Liver (tissue), 9 donors: Measurements from ENCODE around the gene ADGRV1. TPM values are rescaled to one million over a fixed set of nuclear protein-coding genes. Genes with fewer than 3 reads are reported as not detected.
"Not testable (repeated sequence)": the region's sequence is repeated elsewhere in the genome, so short reads cannot be mapped to it uniquely, and the experiment has no call there.

Experiments
- DNase-seq: peaks from one replicate; pipeline ENCODE4 v3.0.0-alpha.2; 2017; ENCODE audit warnings: low spot score
- H3K27ac ChIP-seq, 2 donors: one replicate each; pipeline ENCODE4 v1.7.0; 2013; ENCODE audit warnings: inconsistent platforms in 2 of 2, low read length in 2 of 2, control low read depth in 1 of 2, low read depth in 1 of 2, mild to moderate bottlenecking in 1 of 2
- H3K27me3 ChIP-seq, 4 donors: one replicate each; pipeline versions ENCODE4 v1.6.1 to v1.7.0; 2013; ENCODE audit warnings: low read length in 3 of 4, inconsistent platforms in 1 of 4, mild to moderate bottlenecking in 1 of 4, moderate library complexity in 1 of 4; ENCODE audit not compliant: control insufficient read depth in 4 of 4, insufficient read depth in 4 of 4
- H3K36me3 ChIP-seq, 4 donors: one replicate each; pipeline versions ENCODE4 v1.6.1 to v1.7.0; 2013; ENCODE audit warnings: low read length in 3 of 4, mild to moderate bottlenecking in 3 of 4, low read depth in 1 of 4, moderate library complexity in 1 of 4; ENCODE audit not compliant: control insufficient read depth in 4 of 4, insufficient read depth in 3 of 4
- H3K4me1 ChIP-seq, 4 donors: one replicate each; pipeline versions ENCODE4 v1.6.1 to v1.7.0; 2013; ENCODE audit warnings: low read length in 3 of 4, mild to moderate bottlenecking in 3 of 4, moderate library complexity in 1 of 4; ENCODE audit not compliant: control insufficient read depth in 4 of 4, insufficient read depth in 4 of 4
- H3K4me3 ChIP-seq, 3 donors: one replicate each; pipeline versions ENCODE4 v1.6.1 to v1.7.0; 2013; ENCODE audit warnings: low read length in 3 of 3, control low read depth in 1 of 3, low read depth in 1 of 3, mild to moderate bottlenecking in 1 of 3
- H3K9ac ChIP-seq, 2 donors: one replicate each; pipeline ENCODE4 v1.7.0; 2013; ENCODE audit warnings: low read length in 2 of 2, mild to moderate bottlenecking in 2 of 2, moderate library complexity in 2 of 2, control low read depth in 1 of 2, low read depth in 1 of 2
- H3K9me3 ChIP-seq, 4 donors: one replicate each; pipeline versions ENCODE4 v1.6.1 to v1.7.0; 2013; ENCODE audit warnings: low read length in 3 of 4; ENCODE audit not compliant: control insufficient read depth in 4 of 4
- CTCF ChIP-seq: fragments of 150-350 bp; IDR thresholded peaks from 2 replicates; pipeline ENCODE4 v1.5.1; 2017; ENCODE audit warnings: improper control_type of control experiment, low read depth, low read length; ENCODE audit not compliant: missing input control
- EGR1 ChIP-seq, 2 donors: IDR thresholded peaks; 2 replicates each; pipeline ENCODE4 v1.6.1; 2016 to 2018; ENCODE audit warnings: antibody characterized with exemption in 2 of 2, low read depth in 2 of 2
- FOXA1 ChIP-seq: IDR thresholded peaks from 2 replicates; pipeline ENCODE4 v1.6.1; 2016; ENCODE audit warnings: antibody characterized with exemption
- FOXA2 ChIP-seq: IDR thresholded peaks from 2 replicates; pipeline ENCODE4 v1.6.1; 2016; ENCODE audit warnings: antibody characterized with exemption
- GABPA ChIP-seq, 2 donors: IDR thresholded peaks in 1 of 2; conservative IDR thresholded peaks in 1 of 2; 2 replicates each; pipeline ENCODE4 v1.6.1; 2016; ENCODE audit warnings: antibody characterized with exemption in 2 of 2, mild to moderate bottlenecking in 1 of 2, moderate library complexity in 1 of 2
- HNF4G ChIP-seq: IDR thresholded peaks from 2 replicates; pipeline ENCODE4 v1.6.1; 2016; ENCODE audit warnings: antibody characterized with exemption
- JUND ChIP-seq, 2 donors: IDR thresholded peaks; 2 replicates each; pipeline ENCODE4 v1.6.1; 2016; ENCODE audit warnings: antibody characterized with exemption in 2 of 2
- RXRA ChIP-seq, 2 donors: IDR thresholded peaks; 2 replicates each; pipeline ENCODE4 v1.6.1; 2017 to 2018; ENCODE audit warnings: antibody characterized with exemption in 2 of 2, mild to moderate bottlenecking in 1 of 2
- TAF1 ChIP-seq: conservative IDR thresholded peaks from 2 replicates; pipeline ENCODE4 v1.6.1; 2016; ENCODE audit warnings: antibody characterized with exemption, mild to moderate bottlenecking
- WGBS: extraction: QIAGEN DNeasy Blood & Tissue Kit; methylation state at CpG from one replicate; pipeline ENCODE4 v1.1.7; 2013; 5-methylcytosine and 5-hydroxymethylcytosine counted together
- polyA plus RNA-seq, 2 donors: library from polyadenylated mRNA; stranded (reverse) in 1 of 2; unstranded in 1 of 2; fragments of 200-250 nt in 1 of 2; fragments of >200 nt in 1 of 2; fragmentation: Nextera tagmentation in 1 of 2; extraction: Ambion mirVana in 1 of 2; gene quantifications; one replicate each; pipeline versions ENCODE4 v1.2.1 to v1.2.3, GENCODE V29; 2013 to 2015
- total RNA-seq, 2 donors: library from RNA; depleted of rRNA; stranded (reverse); fragments of >200 nt; gene quantifications; one replicate each; pipeline ENCODE4 v1.2.3, GENCODE V29; 2014
- TF ChIP-seq, protein P1 (sequence below): IDR thresholded peaks from 2 replicates; pipeline ENCODE4 v1.6.1; 2016; ENCODE audit warnings: antibody characterized with exemption
- TF ChIP-seq, protein P2 (sequence below): IDR thresholded peaks from 2 replicates; pipeline ENCODE4 v1.6.1; 2016; ENCODE audit warnings: antibody characterized with exemption, mild to moderate bottlenecking
- TF ChIP-seq, protein P3 (sequence below): IDR thresholded peaks from 2 replicates; pipeline ENCODE4 v1.6.1; 2016; ENCODE audit warnings: antibody characterized with exemption
- TF ChIP-seq, protein P4 (sequence below): IDR thresholded peaks from 2 replicates; pipeline ENCODE4 v1.6.1; 2016; ENCODE audit warnings: antibody characterized with exemption
- donor health status: healthy.
- donor health status: healthy.
- donor health status: healthy.
- donor health status: healthy.
- donor health status: healthy.

ADGRV1 gene
- total and polyA plus RNA-seq, 4 donors: 5.1 to 15.5 (median 9.6) TPM

DNA sequence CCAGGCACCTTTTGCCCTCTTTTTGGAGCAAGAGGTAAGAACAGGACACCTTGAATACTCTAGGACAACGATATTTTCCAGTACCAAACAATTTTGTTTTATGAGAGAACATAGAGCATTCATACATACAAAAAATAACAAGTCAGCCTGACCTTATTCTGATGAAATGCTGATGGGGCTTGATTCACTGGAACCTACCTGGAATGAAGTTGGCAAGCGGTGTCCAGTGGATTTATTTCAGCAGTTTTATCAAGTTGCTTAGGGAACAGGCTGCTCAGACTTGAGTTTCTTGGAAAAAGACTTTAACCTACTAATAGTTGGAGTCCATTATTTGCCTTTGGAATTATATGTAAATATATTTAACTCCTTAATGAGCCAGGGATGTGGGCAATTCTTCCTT lies 502.5 kb downstream of the ADGRV1 start:
- no peak overlapping the region for H3K27ac ChIP-seq
- H3K9me3 ChIP-seq: no peaks in the 10 kb centered on the region
- no peak for DNase-seq
- no peaks in the 10 kb centered on the region for H3K36me3 ChIP-seq
- no peak overlapping the region for H3K4me3 ChIP-seq
- 89% methylated on average over 2 of the region's 2 CpGs for WGBS
- no peaks in the 10 kb centered on the region for H3K27me3 ChIP-seq
- H3K9ac ChIP-seq: no peak overlapping the region
- peaks cover 0 to 2% (median 0%) of the 10 kb centered on the region in 4 donors for H3K4me1 ChIP-seq
- TF ChIP-seq RXRA (IDR thresholded peaks at IDR 0.05): no peak
- TF ChIP-seq HNF4G: no peak
- no peak for TF ChIP-seq FOXA2
- no peak for TF ChIP-seq JUND (IDR thresholded peaks at IDR 0.05)
- TF ChIP-seq GABPA (IDR thresholded peaks at IDR 0.05 in 1 of 2, conservative IDR thresholded peaks at IDR 0.05 in 1 of 2): no peak
- TF ChIP-seq TAF1: no peak
- TF ChIP-seq, protein P1, sequence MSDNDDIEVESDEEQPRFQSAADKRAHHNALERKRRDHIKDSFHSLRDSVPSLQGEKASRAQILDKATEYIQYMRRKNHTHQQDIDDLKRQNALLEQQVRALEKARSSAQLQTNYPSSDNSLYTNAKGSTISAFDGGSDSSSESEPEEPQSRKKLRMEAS: no peak
- TF ChIP-seq, protein P2, sequence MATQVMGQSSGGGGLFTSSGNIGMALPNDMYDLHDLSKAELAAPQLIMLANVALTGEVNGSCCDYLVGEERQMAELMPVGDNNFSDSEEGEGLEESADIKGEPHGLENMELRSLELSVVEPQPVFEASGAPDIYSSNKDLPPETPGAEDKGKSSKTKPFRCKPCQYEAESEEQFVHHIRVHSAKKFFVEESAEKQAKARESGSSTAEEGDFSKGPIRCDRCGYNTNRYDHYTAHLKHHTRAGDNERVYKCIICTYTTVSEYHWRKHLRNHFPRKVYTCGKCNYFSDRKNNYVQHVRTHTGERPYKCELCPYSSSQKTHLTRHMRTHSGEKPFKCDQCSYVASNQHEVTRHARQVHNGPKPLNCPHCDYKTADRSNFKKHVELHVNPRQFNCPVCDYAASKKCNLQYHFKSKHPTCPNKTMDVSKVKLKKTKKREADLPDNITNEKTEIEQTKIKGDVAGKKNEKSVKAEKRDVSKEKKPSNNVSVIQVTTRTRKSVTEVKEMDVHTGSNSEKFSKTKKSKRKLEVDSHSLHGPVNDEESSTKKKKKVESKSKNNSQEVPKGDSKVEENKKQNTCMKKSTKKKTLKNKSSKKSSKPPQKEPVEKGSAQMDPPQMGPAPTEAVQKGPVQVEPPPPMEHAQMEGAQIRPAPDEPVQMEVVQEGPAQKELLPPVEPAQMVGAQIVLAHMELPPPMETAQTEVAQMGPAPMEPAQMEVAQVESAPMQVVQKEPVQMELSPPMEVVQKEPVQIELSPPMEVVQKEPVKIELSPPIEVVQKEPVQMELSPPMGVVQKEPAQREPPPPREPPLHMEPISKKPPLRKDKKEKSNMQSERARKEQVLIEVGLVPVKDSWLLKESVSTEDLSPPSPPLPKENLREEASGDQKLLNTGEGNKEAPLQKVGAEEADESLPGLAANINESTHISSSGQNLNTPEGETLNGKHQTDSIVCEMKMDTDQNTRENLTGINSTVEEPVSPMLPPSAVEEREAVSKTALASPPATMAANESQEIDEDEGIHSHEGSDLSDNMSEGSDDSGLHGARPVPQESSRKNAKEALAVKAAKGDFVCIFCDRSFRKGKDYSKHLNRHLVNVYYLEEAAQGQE: no peak
- TF ChIP-seq FOXA1: no peak
- TF ChIP-seq, protein P3, sequence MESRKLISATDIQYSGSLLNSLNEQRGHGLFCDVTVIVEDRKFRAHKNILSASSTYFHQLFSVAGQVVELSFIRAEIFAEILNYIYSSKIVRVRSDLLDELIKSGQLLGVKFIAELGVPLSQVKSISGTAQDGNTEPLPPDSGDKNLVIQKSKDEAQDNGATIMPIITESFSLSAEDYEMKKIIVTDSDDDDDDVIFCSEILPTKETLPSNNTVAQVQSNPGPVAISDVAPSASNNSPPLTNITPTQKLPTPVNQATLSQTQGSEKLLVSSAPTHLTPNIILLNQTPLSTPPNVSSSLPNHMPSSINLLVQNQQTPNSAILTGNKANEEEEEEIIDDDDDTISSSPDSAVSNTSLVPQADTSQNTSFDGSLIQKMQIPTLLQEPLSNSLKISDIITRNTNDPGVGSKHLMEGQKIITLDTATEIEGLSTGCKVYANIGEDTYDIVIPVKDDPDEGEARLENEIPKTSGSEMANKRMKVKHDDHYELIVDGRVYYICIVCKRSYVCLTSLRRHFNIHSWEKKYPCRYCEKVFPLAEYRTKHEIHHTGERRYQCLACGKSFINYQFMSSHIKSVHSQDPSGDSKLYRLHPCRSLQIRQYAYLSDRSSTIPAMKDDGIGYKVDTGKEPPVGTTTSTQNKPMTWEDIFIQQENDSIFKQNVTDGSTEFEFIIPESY: no peak
- TF ChIP-seq, protein P4, sequence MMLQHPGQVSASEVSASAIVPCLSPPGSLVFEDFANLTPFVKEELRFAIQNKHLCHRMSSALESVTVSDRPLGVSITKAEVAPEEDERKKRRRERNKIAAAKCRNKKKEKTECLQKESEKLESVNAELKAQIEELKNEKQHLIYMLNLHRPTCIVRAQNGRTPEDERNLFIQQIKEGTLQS: no peak

GRCh38 chr5:91061946-91062562 lies 503.5 kb downstream of the ADGRV1 start:
- TF ChIP-seq EGR1 (IDR thresholded peaks at IDR 0.05; ENCODE audit: low read depth in 2 of 2) (no peak), FOXA1 (no peak), CTCF (no peak)
- H3K27ac ChIP-seq: no peak overlapping the region

DNA sequence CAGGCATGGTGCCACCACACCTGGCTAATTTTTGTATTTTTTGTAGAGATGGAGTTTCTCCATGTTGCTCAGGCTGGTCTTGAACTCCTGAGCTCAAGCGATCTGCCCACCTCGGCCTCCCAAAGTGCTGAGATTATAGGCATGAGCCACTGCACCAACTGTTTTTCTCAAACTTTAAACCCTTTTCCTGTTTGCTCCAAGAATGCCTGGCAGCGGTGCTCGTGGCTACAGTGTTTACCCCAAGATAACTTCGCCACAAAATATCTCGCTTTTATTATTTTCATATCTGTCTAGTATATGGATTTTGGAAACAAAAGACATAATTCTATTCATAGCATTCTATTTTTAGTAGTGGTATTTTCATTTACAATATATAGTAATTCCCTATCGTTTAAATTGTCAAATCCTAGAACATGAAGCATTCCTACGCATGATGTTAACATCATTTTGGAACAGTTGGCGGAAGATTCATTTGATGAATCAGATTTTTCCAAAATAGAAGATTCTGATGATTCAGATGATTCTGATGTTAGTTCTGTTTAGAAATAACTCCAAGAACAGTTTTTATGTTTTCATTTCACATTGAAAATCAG lies 504.6 kb downstream of the ADGRV1 start:
- not testable (repeated sequence) for H3K27ac ChIP-seq, H3K4me1 ChIP-seq, H3K9ac ChIP-seq, H3K27me3 ChIP-seq, H3K4me3 ChIP-seq, H3K9me3 ChIP-seq, H3K36me3 ChIP-seq, DNase-seq
- 72% methylated on average over 9 of the region's 9 CpGs for WGBS

More at GRCh38 chr5:91061946-91062562, 503.5 kb downstream of the ADGRV1 start:
- Histone ChIP-seq H3K4me1 (peaks cover 0 to 2% (median 0%) of the 10 kb centered on the region in 4 donors), H3K9me3 (no peaks in the 10 kb centered on the region), H3K9ac (no peak overlapping the region), H3K36me3 (no peaks in the 10 kb centered on the region), H3K4me3 (no peak overlapping the region), H3K27me3 (no peaks in the 10 kb centered on the region)
- no peak for DNase-seq
- WGBS: 74% methylated on average over 2 of the region's 2 CpGs
